H1 (cell line): ENCODE measurements around the gene ARHGEF11. TPM values are rescaled to one million over a fixed set of nuclear protein-coding genes. Genes with fewer than 3 reads are reported as not detected.

Experiments
- ATF3 ChIP-seq: IDR thresholded peaks from 2 replicates; pipeline ENCODE4 v1.6.1; 2011; ENCODE audit warnings: low read depth, mild to moderate bottlenecking, low read length; ENCODE audit not compliant: insufficient read depth
- CBX5 ChIP-seq: fragments of 300-800, 300-1000 bp; sonication (generic); IDR thresholded peaks from 2 replicates; pipeline ENCODE4 v1.7.1; 2016; ENCODE audit warnings: antibody characterized with exemption, low read length, low read depth
- CHD7 ChIP-seq: fragments of 300-600 bp; sonication (generic); IDR thresholded peaks from 2 replicates; pipeline ENCODE4 v1.7.1; 2012; ENCODE audit warnings: low read length, moderate library complexity, mild to moderate bottlenecking, inconsistent platforms; ENCODE audit not compliant: insufficient replicate concordance
- EP300 ChIP-seq, 2 experiments: IDR thresholded peaks; 1 replicate in 1 of 2; 2 replicates in 1 of 2; pipeline ENCODE4 v1.6.1; 2011 to 2012; ENCODE audit warnings: low read depth in 2 of 2, low read length in 2 of 2, mild to moderate bottlenecking in 2 of 2, borderline replicate concordance in 1 of 2, inconsistent platforms in 1 of 2, moderate library complexity in 1 of 2
- KDM5A ChIP-seq: fragments of 200-600 bp; IDR thresholded peaks from 2 replicates; pipeline ENCODE4 v1.7.1; 2012; ENCODE audit warnings: mild to moderate bottlenecking, low read length, inconsistent platforms, mixed read lengths
- NRF1 ChIP-seq: IDR thresholded peaks from 2 replicates; pipeline ENCODE4 v1.6.1; 2011; ENCODE audit warnings: mild to moderate bottlenecking, low read depth, low read length, improper control_type of control experiment
- POLR2A ChIP-seq, 2 experiments: IDR thresholded peaks; 1 replicate in 1 of 2; 2 replicates in 1 of 2; pipeline ENCODE4 v1.6.1; 2011; ENCODE audit warnings: low read depth in 2 of 2, low read length in 2 of 2, mild to moderate bottlenecking in 2 of 2; ENCODE audit errors: control extremely low read depth in 1 of 2
- RFX5 ChIP-seq: IDR thresholded peaks from 2 replicates; pipeline ENCODE4 v1.6.1; 2011; ENCODE audit warnings: low read depth, low read length, improper control_type of control experiment, borderline replicate concordance
- RXRA ChIP-seq: IDR thresholded peaks from 2 replicates; pipeline ENCODE4 v1.6.1; 2011; ENCODE audit warnings: low read depth, mild to moderate bottlenecking, low read length, moderate library complexity; ENCODE audit not compliant: insufficient read depth
- SP2 ChIP-seq: IDR thresholded peaks from 2 replicates; pipeline ENCODE4 v1.6.1; 2012; ENCODE audit warnings: mild to moderate bottlenecking, low read length, inconsistent platforms
- SP4 ChIP-seq: IDR thresholded peaks from 2 replicates; pipeline ENCODE4 v1.6.1; 2012; ENCODE audit warnings: low read length, inconsistent platforms
- TCF12 ChIP-seq: IDR thresholded peaks from 2 replicates; pipeline ENCODE4 v1.6.1; 2011; ENCODE audit warnings: low read depth, mild to moderate bottlenecking, low read length
- polyA plus RNA-seq, 7 experiments: library from polyadenylated mRNA; depleted of rRNA in 3 of 7; stranded (reverse) in 5 of 7; unstranded in 2 of 7; fragments of >200 nt in 5 of 7; fragments of 200-250 nt in 2 of 7; gene quantifications; 1 replicate in 5 of 7; 2 replicates in 1 of 7; 4 replicates in 1 of 7; pipeline versions ENCODE4 v1.2.1 to v1.2.3, GENCODE V29; 2011 to 2013; ENCODE audit warnings: missing spikeins in 2 of 7, mixed read lengths in 2 of 7
- total RNA-seq: library from RNA; stranded (reverse); fragmentation: NEBNext Ultra II Directional; extraction: Animal tissue kit (Norgen Biotek cat#: 25700); gene quantifications from 2 replicates; pipeline ENCODE4 v1.2.1, GENCODE V29; 2021

The ARHGEF11 gene
- total and polyA plus RNA-seq, 2 of the 8 experiments (the other 6 are each of a cell fraction or from before 2014, with no cell fraction given) = 19.9 to 33.1 TPM

GRCh38 chr1:156926175-156926574 is 119.4 kb downstream of the ARHGEF11 start (continued):
- TF ChIP-seq CHD7 = no peak
- TF ChIP-seq RFX5 = no peak
- no peak for TF ChIP-seq EP300 (IDR thresholded peaks at IDR 0.05; ENCODE audit: borderline replicate concordance in 1 of 2, low read depth in 2 of 2, low read length in 2 of 2)
- no peak for TF ChIP-seq KDM5A
- TF ChIP-seq TCF12 = no peak
- TF ChIP-seq NRF1 = no peak
- TF ChIP-seq POLR2A (IDR thresholded peaks at IDR 0.05; ENCODE audit: control extremely low read depth in 1 of 2, low read depth in 2 of 2, low read length in 2 of 2) = no peak
- no peak for TF ChIP-seq ATF3
- no peak for TF ChIP-seq SP2
- no peak for TF ChIP-seq RXRA
- no peak for TF ChIP-seq CBX5
- no peak for TF ChIP-seq SP4
